Mesenteric fat pad (tissue), 1 donor: ENCODE measurements around the gene FRMD4A. TPM values are rescaled to one million over a fixed set of nuclear protein-coding genes. Genes with fewer than 3 reads are reported as not detected.
"Not testable (repeated sequence)": the region's sequence is repeated elsewhere in the genome, so short reads cannot be mapped to it uniquely, and the experiment has no call there.

ENCODE experiments used
- DNase-seq: peaks from one replicate; pipeline ENCODE4 v3.0.0-alpha.2; 2020; ENCODE audit warnings: low spot score
- total RNA-seq: library from RNA; stranded (reverse); fragmentation: NEBNext Ultra II Directional; extraction: Animal tissue kit (Norgen Biotek cat#: 25700); gene quantifications from one replicate; pipeline ENCODE4 v1.2.1, GENCODE V29; 2021
- donor health status: DM: yes; HTN: yes; CAD: no.

Gene FRMD4A
- total RNA-seq, 1 donor from 2014 or later = 188 TPM

- DNase-seq = no peak
These were observed 218.7 kb downstream of the FRMD4A start for GRCh38 chr10:14112056-14112455.

GRCh38 chr10:14111208-14111607, 219.5 kb downstream of the FRMD4A start:
- DNase-seq = no peak

- no peak for DNase-seq
These were observed 223.9 kb downstream of the FRMD4A start for GRCh38 chr10:14106828-14107227.

GRCh38 chr10:14102056-14102455, 228.7 kb downstream of the FRMD4A start:
- no peak for DNase-seq

GRCh38 chr10:14099885-14100284, 230.8 kb downstream of the FRMD4A start:
- DNase-seq = no peak

- no peak for DNase-seq
These were observed 236.8 kb downstream of the FRMD4A start for GRCh38 chr10:14093730-14094484.

- DNase-seq = no peak
These were observed 237.9 kb downstream of the FRMD4A start for GRCh38 chr10:14092799-14093198.

- no peak for DNase-seq
These were observed 241.0 kb downstream of the FRMD4A start for GRCh38 chr10:14089556-14090292.

- no peak for DNase-seq
These were observed 243.2 kb downstream of the FRMD4A start for GRCh38 chr10:14087566-14087965.

GRCh38 chr10:14086596-14086995, 244.1 kb downstream of the FRMD4A start:
- DNase-seq = no peak

GRCh38 chr10:14084875-14085274, 245.8 kb downstream of the FRMD4A start:
- no peak for DNase-seq

GRCh38 chr10:14080795-14081194, 249.9 kb downstream of the FRMD4A start:
- DNase-seq = no peak

- DNase-seq = no peak
These were observed 253.3 kb downstream of the FRMD4A start for GRCh38 chr10:14077430-14077829.

GRCh38 chr10:14074062-14074884, 256.5 kb downstream of the FRMD4A start:
- peak; percentile 92 for DNase-seq

GRCh38 chr10:14072541-14072940, 258.2 kb downstream of the FRMD4A start:
- DNase-seq = no peak

- DNase-seq = no peak
These were observed 258.8 kb downstream of the FRMD4A start for GRCh38 chr10:14071956-14072355.

- DNase-seq = no peak
These were observed 262.0 kb downstream of the FRMD4A start for GRCh38 chr10:14068601-14069250.

GRCh38 chr10:14067638-14068037, 263.1 kb downstream of the FRMD4A start:
- DNase-seq = not testable (repeated sequence)

GRCh38 chr10:14066106-14066505, 264.6 kb downstream of the FRMD4A start:
- no peak for DNase-seq

GRCh38 chr10:14063531-14064285, 267.0 kb downstream of the FRMD4A start:
- DNase-seq = no peak
